WTC11 (cell line): ENCODE measurements around the gene SLPI. TPM values are rescaled to one million over a fixed set of nuclear protein-coding genes. Genes with fewer than 3 reads are reported as not detected.

Experiments
- AR ChIP-seq: fragments of 250-450 bp; sonication (Bioruptor Pico); IDR thresholded peaks from 2 replicates; pipeline ENCODE4 v1.9.0; 2021; ENCODE audit warnings: mild to moderate bottlenecking
- ARID4B ChIP-seq: sonication (generic); formaldehyde crosslinking; IDR thresholded peaks from 2 replicates; pipeline ENCODE4 v1.8.0; 2023; ENCODE audit warnings: missing genetic modification reagents, mild to moderate bottlenecking, borderline replicate concordance
- ATF2 ChIP-seq: sonication (generic); formaldehyde crosslinking; IDR thresholded peaks from 2 replicates; pipeline ENCODE4 v1.8.1; 2022; ENCODE audit warnings: low read depth, missing genetic modification reagents, borderline replicate concordance
- ATF3 ChIP-seq: sonication (generic); formaldehyde crosslinking; conservative IDR thresholded peaks from 2 replicates; pipeline ENCODE4 v1.8.1; 2022; ENCODE audit warnings: mild to moderate bottlenecking, missing genetic modification reagents
- ELF4 ChIP-seq: sonication (generic); formaldehyde crosslinking; IDR thresholded peaks from 2 replicates; pipeline ENCODE4 v1.8.1; 2022; ENCODE audit warnings: low read depth, mild to moderate bottlenecking, moderate library complexity, missing genetic modification reagents
- ESRRA ChIP-seq: sonication (generic); formaldehyde crosslinking; IDR thresholded peaks from 2 replicates; pipeline ENCODE4 v1.8.1; 2022; ENCODE audit warnings: mild to moderate bottlenecking, missing genetic modification reagents, borderline replicate concordance
- ETV6 ChIP-seq: sonication (generic); formaldehyde crosslinking; IDR thresholded peaks from 2 replicates; pipeline ENCODE4 v1.8.1; 2022; ENCODE audit warnings: mild to moderate bottlenecking, missing genetic modification reagents
- FOXJ3 ChIP-seq: sonication (generic); formaldehyde crosslinking; IDR thresholded peaks from 2 replicates; pipeline ENCODE4 v1.9.0; 2021; ENCODE audit warnings: missing genetic modification reagents, mild to moderate bottlenecking, borderline replicate concordance
- GABPB1 ChIP-seq: sonication (generic); formaldehyde crosslinking; IDR thresholded peaks from 2 replicates; pipeline ENCODE4 v1.8.1; 2023; ENCODE audit warnings: mild to moderate bottlenecking, missing genetic modification reagents
- GRHL2 ChIP-seq: fragments of 250-450 bp; sonication (Bioruptor Pico); IDR thresholded peaks from 2 replicates; pipeline ENCODE4 v1.8.0; 2022; ENCODE audit warnings: mild to moderate bottlenecking, moderate library complexity; ENCODE audit not compliant: insufficient replicate concordance, severe bottlenecking
- GTF2I ChIP-seq: fragments of 250-450 bp; sonication (Bioruptor Pico); conservative IDR thresholded peaks from 2 replicates; pipeline ENCODE4 v1.4.0; 2021; ENCODE audit warnings: mild to moderate bottlenecking
- HMGA2 ChIP-seq: fragments of 250-450 bp; sonication (Bioruptor Pico); IDR thresholded peaks from 2 replicates; pipeline ENCODE4 v1.4.0; 2021; ENCODE audit warnings: mild to moderate bottlenecking, moderate library complexity
- KAT7 ChIP-seq: sonication (generic); formaldehyde crosslinking; IDR thresholded peaks from 2 replicates; pipeline ENCODE4 v1.8.1; 2023; ENCODE audit warnings: missing genetic modification reagents, mild to moderate bottlenecking, borderline replicate concordance
- MYBL2 ChIP-seq: sonication (generic); formaldehyde crosslinking; IDR thresholded peaks from 2 replicates; pipeline ENCODE4 v1.8.1; 2023; ENCODE audit warnings: mild to moderate bottlenecking, moderate library complexity, missing genetic modification reagents
- NFATC4 ChIP-seq: fragments of 250-450 bp; sonication (Bioruptor Pico); IDR thresholded peaks from 2 replicates; pipeline ENCODE4 v1.9.0; 2021; ENCODE audit warnings: mild to moderate bottlenecking
- PRRX2 ChIP-seq: fragments of 250-450 bp; sonication (Bioruptor Pico); IDR thresholded peaks from 2 replicates; pipeline ENCODE4 v1.8.0; 2021; ENCODE audit warnings: mild to moderate bottlenecking
- TP53 ChIP-seq: sonication (generic); formaldehyde crosslinking; IDR thresholded peaks from 2 replicates; pipeline ENCODE4 v1.8.1; 2023; ENCODE audit warnings: mild to moderate bottlenecking, missing genetic modification reagents
- ZMAT4 ChIP-seq: fragments of 250-450 bp; sonication (Bioruptor Pico); IDR thresholded peaks from 2 replicates; pipeline ENCODE4 v1.9.0; 2021; ENCODE audit warnings: mild to moderate bottlenecking
- ZNF121 ChIP-seq: sonication (generic); formaldehyde crosslinking; IDR thresholded peaks from 2 replicates; pipeline ENCODE4 v1.8.0; 2023; ENCODE audit warnings: missing genetic modification reagents
- ZNF219 ChIP-seq: sonication (generic); formaldehyde crosslinking; IDR thresholded peaks from 2 replicates; pipeline ENCODE4 v1.8.0; 2023; ENCODE audit warnings: missing genetic modification reagents, mild to moderate bottlenecking, borderline replicate concordance
- ZNF281 ChIP-seq: sonication (generic); formaldehyde crosslinking; IDR thresholded peaks from 2 replicates; pipeline ENCODE4 v1.8.0; 2023; ENCODE audit warnings: mild to moderate bottlenecking, missing genetic modification reagents
- ZNF512 ChIP-seq: sonication (generic); formaldehyde crosslinking; IDR thresholded peaks from 2 replicates; pipeline ENCODE4 v1.8.1; 2022; ENCODE audit warnings: missing genetic modification reagents, borderline replicate concordance
- ZNF671 ChIP-seq: fragments of 250-450 bp; sonication (Bioruptor Pico); IDR thresholded peaks from 2 replicates; pipeline ENCODE4 v1.8.0; 2021; ENCODE audit warnings: mild to moderate bottlenecking
- total RNA-seq: library from RNA; stranded (reverse); gene quantifications from 3 replicates; pipeline ENCODE4 v1.2.3, GENCODE V29; 2021

SLPI gene
- total RNA-seq, 1 experiment from 2014 or later: 0.74 TPM

- TF ChIP-seq ZMAT4 (CRISPR knock-in tag): no peak
- no peak for TF ChIP-seq ZNF671 (CRISPR knock-in tag)
- TF ChIP-seq PRRX2: 0 out of 2 replicates have a peak, but pooled peaks have one; percentile 13
- peak; percentile 75 for TF ChIP-seq TP53 (CRISPR knock-in tag)
- 0 out of 2 replicates have a peak, but pooled peaks have one; percentile 8 for TF ChIP-seq ZNF121 (CRISPR knock-in tag)
- peak; percentile 33; the same call in 1 of the 2 replicates for TF ChIP-seq MYBL2 (CRISPR knock-in tag)
- no peak for TF ChIP-seq GRHL2 (CRISPR knock-in tag)
- TF ChIP-seq GABPB1 (CRISPR knock-in tag): peak; percentile 23; the same call in 1 of the 2 replicates
- peak; percentile 91 for TF ChIP-seq ELF4 (CRISPR knock-in tag)
- no peak for TF ChIP-seq ZNF281 (CRISPR knock-in tag)
- TF ChIP-seq NFATC4 (CRISPR knock-in tag): no peak
- peak; percentile 88 for TF ChIP-seq ESRRA (CRISPR knock-in tag)
- TF ChIP-seq KAT7 (CRISPR knock-in tag): peak; percentile 94; the same call in 1 of the 2 replicates
- TF ChIP-seq ATF3 (CRISPR knock-in tag): no peak
- TF ChIP-seq ZNF512 (CRISPR knock-in tag): no peak
- TF ChIP-seq ARID4B: peak; percentile 88; the same call in 1 of the 2 replicates
- no peak for TF ChIP-seq AR (CRISPR knock-in tag)
- TF ChIP-seq ETV6 (CRISPR knock-in tag): peak; percentile 92
- TF ChIP-seq FOXJ3: no peak
- no peak for TF ChIP-seq ATF2 (CRISPR knock-in tag)
- TF ChIP-seq HMGA2 (CRISPR knock-in tag): no peak
- TF ChIP-seq ZNF219 (CRISPR knock-in tag): 0 out of 2 replicates have a peak, but pooled peaks have one; percentile 29
- no peak for TF ChIP-seq GTF2I (CRISPR knock-in tag)
Observed at GRCh38 chr20:45293041-45294002, 39.0 kb upstream of the SLPI start (continued).
